Panc1 (cell line): ENCODE data around the gene HNRNPA3.
A peak's percentile ranks its signal among the peaks of the same experiment; 100 is the strongest.

Experiments used
- CTCF ChIP-seq: fragments of 450-650 bp; IDR thresholded peaks from 2 replicates; pipeline ENCODE4 v1.5.1; 2017; ENCODE audit warnings: mild to moderate bottlenecking
- POLR2AphosphoS5 ChIP-seq: IDR thresholded peaks from 2 replicates; pipeline ENCODE4 v1.6.1; 2012; ENCODE audit warnings: mild to moderate bottlenecking, low read depth, low read length, moderate library complexity
- REST ChIP-seq, 2 experiments: IDR thresholded peaks; 2 replicates each; pipeline ENCODE4 v1.6.1; 2011 to 2012; ENCODE audit warnings: low read depth in 2 of 2, control low read depth in 1 of 2, low read length in 1 of 2, mild to moderate bottlenecking in 1 of 2, moderate library complexity in 1 of 2; ENCODE audit not compliant: insufficient read depth in 1 of 2
- SIN3A ChIP-seq: IDR thresholded peaks from 2 replicates; pipeline ENCODE4 v1.6.1; 2012; ENCODE audit warnings: low read depth, mild to moderate bottlenecking, low read length, moderate library complexity, borderline replicate concordance; ENCODE audit not compliant: insufficient read depth

- TF ChIP-seq REST (IDR thresholded peaks at IDR 0.05; ENCODE audit: insufficient read depth in 1 of 2, low read depth in 2 of 2, low read length in 1 of 2) = no peak
- no peak for TF ChIP-seq CTCF
- TF ChIP-seq POLR2AphosphoS5 = peak; percentile 23; the same call in 1 of the 2 replicates
- TF ChIP-seq SIN3A = no peak
These were observed 29.1 kb downstream of the HNRNPA3 start for GRCh38 chr2:177241711-177242120.
